ENCODE data around the gene ZNF346.

DNA sequence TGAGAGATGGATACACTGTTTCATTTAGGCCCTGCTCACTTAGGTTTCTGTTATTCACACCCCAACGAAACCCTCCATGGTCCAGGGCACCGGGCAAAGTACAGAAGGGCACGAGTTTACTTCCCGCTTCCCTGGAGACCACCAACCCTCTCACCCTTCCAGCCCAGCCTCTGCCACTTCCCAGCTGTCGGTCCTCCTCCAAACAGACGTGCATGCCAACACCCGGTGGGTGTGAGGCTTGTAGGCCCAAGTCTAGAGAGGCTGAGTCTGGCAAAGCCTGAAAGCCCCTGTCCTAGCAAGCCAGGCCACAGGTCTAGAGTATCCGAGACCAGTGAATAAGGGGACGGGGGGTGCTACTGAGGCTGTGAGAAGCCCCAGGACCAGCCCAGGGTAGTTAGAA lies 57.1 kb downstream of the ZNF346 start:
- TF ChIP-seq, protein P1, sequence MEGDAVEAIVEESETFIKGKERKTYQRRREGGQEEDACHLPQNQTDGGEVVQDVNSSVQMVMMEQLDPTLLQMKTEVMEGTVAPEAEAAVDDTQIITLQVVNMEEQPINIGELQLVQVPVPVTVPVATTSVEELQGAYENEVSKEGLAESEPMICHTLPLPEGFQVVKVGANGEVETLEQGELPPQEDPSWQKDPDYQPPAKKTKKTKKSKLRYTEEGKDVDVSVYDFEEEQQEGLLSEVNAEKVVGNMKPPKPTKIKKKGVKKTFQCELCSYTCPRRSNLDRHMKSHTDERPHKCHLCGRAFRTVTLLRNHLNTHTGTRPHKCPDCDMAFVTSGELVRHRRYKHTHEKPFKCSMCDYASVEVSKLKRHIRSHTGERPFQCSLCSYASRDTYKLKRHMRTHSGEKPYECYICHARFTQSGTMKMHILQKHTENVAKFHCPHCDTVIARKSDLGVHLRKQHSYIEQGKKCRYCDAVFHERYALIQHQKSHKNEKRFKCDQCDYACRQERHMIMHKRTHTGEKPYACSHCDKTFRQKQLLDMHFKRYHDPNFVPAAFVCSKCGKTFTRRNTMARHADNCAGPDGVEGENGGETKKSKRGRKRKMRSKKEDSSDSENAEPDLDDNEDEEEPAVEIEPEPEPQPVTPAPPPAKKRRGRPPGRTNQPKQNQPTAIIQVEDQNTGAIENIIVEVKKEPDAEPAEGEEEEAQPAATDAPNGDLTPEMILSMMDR (IDR thresholded peaks at IDR 0.05 in 4 of 5, conservative IDR thresholded peaks at IDR 0.05 in 1 of 5): no peak
- no peak for TF ChIP-seq POLR2A (IDR thresholded peaks at IDR 0.05)

All from gastrocnemius medialis (tissue), 4 donors.